Erythroblast (primary cell): Measurements from ENCODE around the gene TXNRD3.

Source experiments
- DNase-seq, 2 experiments: peaks; one replicate each; lab custom pipeline; 2025; lab: John Stamatoyannopoulos, UW
- GATA1 ChIP-seq: IDR thresholded peaks from 2 replicates; pipeline ENCODE4 v1.6.1; 2011; ENCODE audit warnings: low read depth, mild to moderate bottlenecking, control low read depth, low read length, moderate library complexity
- POLR2A ChIP-seq: IDR thresholded peaks from 2 replicates; pipeline ENCODE4 v1.6.1; 2011; ENCODE audit warnings: mild to moderate bottlenecking, low read length

Gene TXNRD3

DNA sequence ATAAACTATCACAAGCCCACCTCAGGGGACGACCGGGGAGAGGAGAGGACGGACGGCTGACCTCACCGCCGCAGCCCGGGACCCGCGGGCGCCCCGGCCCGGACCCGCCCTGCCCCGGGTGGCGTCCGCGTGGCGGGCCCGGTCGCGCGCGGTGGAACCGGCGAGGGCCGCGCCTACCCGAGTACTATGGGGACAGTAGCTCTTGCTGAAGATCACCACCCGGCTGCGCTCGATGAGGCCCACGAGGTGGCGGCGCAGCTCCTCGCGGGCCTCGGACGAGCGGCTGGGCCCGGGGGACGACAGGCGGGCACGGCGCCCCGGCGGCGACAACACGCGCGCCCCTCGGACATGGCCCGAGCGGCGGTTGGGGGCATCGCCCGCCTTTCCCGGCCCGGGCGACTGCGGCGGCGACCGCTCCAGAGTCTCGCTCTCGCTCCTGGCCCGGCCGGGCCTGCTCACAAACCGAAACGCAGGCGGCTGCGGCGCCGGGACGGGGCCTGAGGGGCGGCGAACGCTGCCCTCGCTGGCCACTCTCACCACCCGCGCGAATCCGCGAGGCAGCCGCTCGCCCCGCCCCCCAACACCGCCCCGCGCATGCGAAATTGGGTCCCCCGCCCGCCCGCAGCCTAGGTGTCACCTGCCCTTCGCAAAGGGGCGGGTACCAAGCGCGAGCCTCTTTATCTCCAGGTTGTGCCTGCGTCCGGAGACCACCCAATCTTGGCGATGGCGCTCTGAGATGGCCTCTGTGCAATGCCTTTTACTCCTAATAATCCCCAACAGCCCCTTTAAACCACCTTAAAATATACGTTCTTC, at the start of gene TXNRD3:
TSS of gene TXNRD3 (minus strand) at position 554 of the 813 bp plus-strand sequence.
- no peak for TF ChIP-seq GATA1
- TF ChIP-seq POLR2A = no peak
- DNase-seq = peak; percentile 63 to 69

DNA sequence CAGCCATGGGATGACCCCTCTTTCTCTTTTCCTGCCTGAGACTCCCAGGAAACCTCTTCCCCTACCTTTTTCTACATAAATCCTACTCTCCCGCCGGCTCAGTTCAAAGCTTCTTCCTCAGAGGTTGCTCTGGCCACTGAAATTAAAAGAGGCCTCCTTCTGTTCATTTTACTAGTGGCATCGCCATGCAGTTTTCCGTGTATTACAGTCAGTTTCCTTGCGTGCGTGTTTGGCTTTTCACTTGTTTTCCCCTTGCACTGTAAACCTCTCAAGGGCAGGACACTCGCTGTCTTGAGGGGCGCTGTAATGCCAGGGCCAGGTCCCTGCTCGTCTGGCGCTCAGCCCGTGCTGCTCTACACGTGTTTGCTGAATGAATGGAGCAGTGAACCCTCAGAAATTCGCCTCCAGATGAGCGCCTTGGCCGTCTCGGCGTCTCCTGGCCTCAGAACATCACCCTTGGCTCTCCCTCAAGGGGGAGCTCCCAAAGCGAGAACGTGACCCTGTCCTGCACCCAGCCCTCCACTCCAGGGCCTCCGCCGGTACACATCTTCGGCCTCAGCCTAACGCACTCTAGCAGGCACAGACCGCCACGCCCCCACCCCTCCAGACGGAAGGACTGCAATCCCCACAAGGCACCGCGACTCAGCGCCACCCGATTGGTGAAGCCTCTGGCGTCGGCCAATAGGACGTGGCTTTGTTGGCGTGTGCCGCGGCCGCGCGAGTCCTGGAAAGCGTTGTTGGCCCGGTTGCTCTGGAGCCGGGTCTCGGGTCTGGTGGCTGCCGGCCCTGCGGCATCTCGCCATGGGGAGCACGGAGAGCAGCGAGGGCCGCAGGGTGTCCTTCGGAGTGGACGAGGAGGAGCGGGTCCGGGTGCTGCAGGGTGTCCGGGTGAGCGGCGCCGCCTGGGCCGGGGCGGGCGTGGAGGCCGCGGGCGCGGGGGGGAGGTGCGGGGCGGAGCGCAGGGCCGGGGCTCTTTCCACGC, 48.9 kb upstream of the TXNRD3 start, which contains the start of gene CHCHD6:
TSS of gene CHCHD6 (plus strand) at position 729 of the 982 bp plus-strand sequence. CDS start at position 802, 73 bp downstream.
- peak; percentile 95 for DNase-seq
- TF ChIP-seq GATA1 = no peak
- no peak for TF ChIP-seq POLR2A

GRCh38 chr3:126699011-126699410, 44.1 kb upstream of the TXNRD3 start:
- no peak for DNase-seq
- TF ChIP-seq POLR2A (no peak), GATA1 (no peak)

- no peak for DNase-seq
- no peak for TF ChIP-seq GATA1
- TF ChIP-seq POLR2A = no peak
Measured at GRCh38 chr3:126696701-126697267, 41.9 kb upstream of the TXNRD3 start.

- no peak for DNase-seq
- TF ChIP-seq GATA1 = no peak
- no peak for TF ChIP-seq POLR2A
Measured at GRCh38 chr3:126693921-126694320, 39.0 kb upstream of the TXNRD3 start.

DNA sequence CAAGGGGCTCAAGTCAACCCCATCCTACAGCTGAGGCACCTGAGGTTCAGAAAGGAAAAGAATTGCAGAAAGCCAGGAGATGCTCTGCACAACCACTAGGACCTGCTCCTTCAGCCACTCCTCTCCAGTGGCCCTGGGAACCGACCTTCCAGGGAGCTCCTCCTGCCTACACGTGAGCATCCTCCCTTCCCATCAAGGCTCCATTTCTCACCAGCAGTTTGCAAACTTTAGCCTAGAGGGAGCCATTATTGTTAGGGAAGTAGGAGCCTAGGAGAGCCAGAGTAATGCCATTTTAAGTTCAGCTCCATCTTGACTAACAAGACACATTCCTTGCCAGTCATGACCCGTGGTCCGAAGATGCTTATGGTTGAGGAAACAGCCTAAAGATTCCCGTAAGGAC, 37.9 kb upstream of the TXNRD3 start:
- TF ChIP-seq GATA1 = no peak
- no peak for DNase-seq

- no peak for DNase-seq
- TF ChIP-seq POLR2A (no peak), GATA1 (no peak)
Measured at GRCh38 chr3:126691765-126692164, 36.8 kb upstream of the TXNRD3 start.

GRCh38 chr3:126685493-126685892, 30.6 kb upstream of the TXNRD3 start:
- no peak for TF ChIP-seq POLR2A
- no peak for TF ChIP-seq GATA1
- no peak for DNase-seq

DNA sequence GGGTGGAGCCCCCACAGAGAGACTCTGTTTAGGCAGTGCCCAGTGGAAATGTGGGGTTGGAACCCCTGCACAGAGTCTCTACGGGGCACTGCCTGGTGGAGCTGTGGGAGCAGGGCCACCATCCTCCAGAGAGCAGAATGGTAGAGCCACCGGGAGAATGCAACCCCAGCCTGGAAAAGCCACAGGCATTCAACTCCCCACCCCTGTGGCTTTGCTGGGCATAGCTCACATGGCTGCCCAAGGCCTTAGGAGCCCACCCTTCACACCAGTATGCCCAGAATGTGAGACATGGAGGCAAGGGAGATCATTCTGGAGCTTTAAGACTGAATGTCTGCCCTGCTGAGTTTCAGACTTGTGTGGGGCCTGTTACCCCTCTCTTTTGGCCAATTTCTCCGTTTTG, 30.1 kb upstream of the TXNRD3 start:
- TF ChIP-seq GATA1 (no peak), POLR2A (no peak)

GRCh38 chr3:126684218-126684751, 29.4 kb upstream of the TXNRD3 start:
- no peak for TF ChIP-seq POLR2A
- no peak for TF ChIP-seq GATA1
- DNase-seq = no peak

More for the DNA sequence above, 30.1 kb upstream of the TXNRD3 start:
- no peak for DNase-seq

- TF ChIP-seq GATA1 = no peak
- no peak for TF ChIP-seq POLR2A
Measured at GRCh38 chr3:126683069-126683468, 28.1 kb upstream of the TXNRD3 start.

DNA sequence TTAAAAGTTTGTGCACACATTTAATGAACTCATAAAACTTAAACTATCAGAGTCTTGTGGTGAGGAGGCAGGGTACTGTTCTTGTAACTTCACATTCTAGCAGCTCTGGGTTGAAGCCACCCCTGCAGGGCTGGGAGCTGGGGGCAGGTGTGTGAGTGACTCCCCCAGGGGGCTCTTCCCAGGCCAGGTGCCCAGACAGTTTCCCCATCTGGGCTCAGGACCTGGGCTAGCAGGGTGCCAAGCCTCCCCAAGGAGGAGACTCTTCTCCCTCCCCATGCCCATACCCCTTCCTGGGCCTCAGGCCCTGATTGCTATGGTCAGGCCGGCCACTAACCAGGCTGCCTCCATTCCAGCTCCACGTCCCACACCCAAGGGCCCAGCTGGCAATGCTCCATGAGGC, 27.1 kb upstream of the TXNRD3 start:
- TF ChIP-seq POLR2A = no peak
- TF ChIP-seq GATA1 = no peak
- DNase-seq = no peak

More at GRCh38 chr3:126683069-126683468, 28.1 kb upstream of the TXNRD3 start:
- DNase-seq = no peak

GRCh38 chr3:126680667-126681055, 25.7 kb upstream of the TXNRD3 start:
- TF ChIP-seq GATA1 = no peak
- no peak for TF ChIP-seq POLR2A
- no peak for DNase-seq
